RWPE2 (cell line): ENCODE results near the gene B4GALT3.

Source experiments
- ATAC-seq: fragments of 200-7000 bp; cut with Tn5 transposase; 3 replicates; pipeline ENCODE4 v1.9.1; 2021; ENCODE audit warnings: low read depth
- DNase-seq: peaks from one replicate; pipeline ENCODE4 v3.0.0-alpha.2; 2020; ENCODE audit warnings: low spot score
- H3K27ac ChIP-seq: fragments of 450-650 bp; 2 replicates; pipeline ENCODE4 v1.5.1; 2017; ENCODE audit warnings: mild to moderate bottlenecking; ENCODE audit not compliant: poor library complexity, severe bottlenecking
- H3K27me3 ChIP-seq: fragments of 250-450 bp; sonication (Bioruptor Pico); 2 replicates; pipeline ENCODE4 v1.5.1; 2021; ENCODE audit warnings: mild to moderate bottlenecking, moderate library complexity; ENCODE audit not compliant: insufficient read depth, poor library complexity, severe bottlenecking
- H3K36me3 ChIP-seq: fragments of 250-450 bp; sonication (Bioruptor Pico); 2 replicates; pipeline ENCODE4 v1.5.1; 2020; ENCODE audit warnings: low read depth, mild to moderate bottlenecking, moderate library complexity
- H3K4me1 ChIP-seq: fragments of 250-450 bp; sonication (Bioruptor Pico); 2 replicates; pipeline ENCODE4 v1.5.1; 2021; ENCODE audit warnings: mild to moderate bottlenecking, moderate library complexity; ENCODE audit not compliant: insufficient read depth, poor library complexity, severe bottlenecking
- H3K4me3 ChIP-seq: fragments of 250-450 bp; sonication (Bioruptor Pico); 2 replicates; pipeline ENCODE4 v1.5.1; 2021; ENCODE audit warnings: mild to moderate bottlenecking, moderate library complexity; ENCODE audit not compliant: severe bottlenecking
- H3K9me3 ChIP-seq: fragments of 250-450 bp; sonication (Bioruptor Pico); 2 replicates; pipeline ENCODE4 v1.5.1; 2021; ENCODE audit warnings: mild to moderate bottlenecking, moderate library complexity; ENCODE audit not compliant: severe bottlenecking
- CTCF ChIP-seq: fragments of 450-650 bp; IDR thresholded peaks from one replicate; pipeline ENCODE4 v1.5.1; 2017; ENCODE audit warnings: mild to moderate bottlenecking, moderate library complexity; ENCODE audit not compliant: poor library complexity, severe bottlenecking

B4GALT3 gene

GRCh38 chr1:161162806-161163205, 14.5 kb downstream of the B4GALT3 start:
- H3K4me3 ChIP-seq: no peak overlapping the region
- no peaks in the 10 kb centered on the region for H3K4me1 ChIP-seq
- no peaks in the 10 kb centered on the region for H3K27me3 ChIP-seq
- no peak for TF ChIP-seq CTCF
- no peaks in the 10 kb centered on the region for H3K9me3 ChIP-seq
- DNase-seq (no peak), ATAC-seq (no peak)
- no peak overlapping the region for H3K27ac ChIP-seq
- H3K36me3 ChIP-seq: peaks cover 20% of the 10 kb centered on the region

- ATAC-seq: no peak
- no peak overlapping the region for H3K27ac ChIP-seq
- H3K36me3 ChIP-seq: peaks cover 20% of the 10 kb centered on the region
- H3K9me3 ChIP-seq: no peaks in the 10 kb centered on the region
- no peaks in the 10 kb centered on the region for H3K27me3 ChIP-seq
- H3K4me1 ChIP-seq: no peaks in the 10 kb centered on the region
- TF ChIP-seq CTCF: no peak
- no peak overlapping the region for H3K4me3 ChIP-seq
- no peak for DNase-seq
Observed at GRCh38 chr1:161162052-161162451, 15.3 kb downstream of the B4GALT3 start.

GRCh38 chr1:161161652-161162051, 15.7 kb downstream of the B4GALT3 start:
- H3K4me1 ChIP-seq: no peaks in the 10 kb centered on the region
- H3K27ac ChIP-seq: no peak overlapping the region
- H3K4me3 ChIP-seq: no peak overlapping the region
- no peaks in the 10 kb centered on the region for H3K27me3 ChIP-seq
- no peak for ATAC-seq
- no peak for TF ChIP-seq CTCF
- no peak for DNase-seq
- peaks cover 20% of the 10 kb centered on the region for H3K36me3 ChIP-seq
- H3K9me3 ChIP-seq: no peaks in the 10 kb centered on the region

GRCh38 chr1:161160671-161161145, 16.6 kb downstream of the B4GALT3 start:
- DNase-seq (no peak), ATAC-seq (no peak)
- Histone ChIP-seq H3K9me3 (no peaks in the 10 kb centered on the region), H3K4me3 (no peak overlapping the region), H3K27ac (no peak overlapping the region), H3K27me3 (no peaks in the 10 kb centered on the region), H3K4me1 (no peaks in the 10 kb centered on the region), H3K36me3 (peaks cover 20% of the 10 kb centered on the region)
- no peak for TF ChIP-seq CTCF

GRCh38 chr1:161159913-161160243, 17.4 kb downstream of the B4GALT3 start:
- ATAC-seq (no peak; the same call in 2 of the 3 replicates), DNase-seq (no peak)
- Histone ChIP-seq H3K27ac (peak overlapping the region; percentile 47), H3K4me1 (no peaks in the 10 kb centered on the region), H3K9me3 (no peaks in the 10 kb centered on the region), H3K4me3 (peak overlapping the region; percentile 57), H3K36me3 (peaks cover 20% of the 10 kb centered on the region), H3K27me3 (no peaks in the 10 kb centered on the region)
- TF ChIP-seq CTCF: no peak
